Heart right ventricle (tissue), 16 donors: ENCODE data around the gene PLXNB2. TPM values are rescaled to one million over a fixed set of nuclear protein-coding genes. Genes with fewer than 3 reads are reported as not detected.

Experiments used
- ATAC-seq, 8 donors: fragments of 200-7000 bp; cut with Tn5 transposase; one replicate each; pipeline ENCODE4 v1.9.1; 2020; ENCODE audit warnings: mild to moderate bottlenecking in 8 of 8, moderate library complexity in 8 of 8, moderate number of reproducible peaks in 1 of 8
- DNase-seq, 2 donors: peaks; one replicate each; pipeline ENCODE4 v3.0.0-alpha.2; 2020
- H3K27ac ChIP-seq, 10 donors: fragments of 200-600 bp; sonication (generic) in 2 of 10; one replicate each; pipeline versions ENCODE4 v1.5.0 to v1.8.0; 2020 to 2022; ENCODE audit warnings: mild to moderate bottlenecking in 3 of 10
- H3K27me3 ChIP-seq, 7 donors: fragments of 200-600 bp; one replicate each; pipeline ENCODE4 v1.8.0; 2021 to 2022; ENCODE audit warnings: mild to moderate bottlenecking in 2 of 7
- H3K36me3 ChIP-seq, 9 donors: fragments of 200-600 bp; sonication (generic) in 1 of 9; one replicate each; pipeline versions ENCODE4 v1.5.0 to v1.8.0; 2020 to 2022; ENCODE audit warnings: mild to moderate bottlenecking in 2 of 9
- H3K4me1 ChIP-seq, 9 donors: fragments of 200-600 bp; sonication (generic) in 1 of 9; one replicate each; pipeline versions ENCODE4 v1.5.0 to v1.8.0; 2020 to 2022; ENCODE audit warnings: mild to moderate bottlenecking in 4 of 9
- H3K4me3 ChIP-seq, 10 donors: fragments of 200-600 bp; sonication (generic) in 2 of 10; one replicate each; pipeline versions ENCODE4 v1.5.0 to v1.8.0; 2020 to 2022; ENCODE audit warnings: mild to moderate bottlenecking in 7 of 10, moderate library complexity in 2 of 10
- H3K9me3 ChIP-seq, 11 donors: fragments of 200-600 bp in 10 of 11; sonication (generic) in 2 of 11; one replicate each; pipeline versions ENCODE4 v1.5.0 to v1.8.0; 2013 to 2022; ENCODE audit warnings: mild to moderate bottlenecking in 2 of 11, control low read depth in 1 of 11, moderate library complexity in 1 of 11
- WGBS, 2 donors: extraction: QIAGEN DNeasy Blood & Tissue Kit; methylation state at CpG; one replicate each; pipeline ENCODE4 v1.1.7; 2013; ENCODE audit warnings: inconsistent platforms in 1 of 2; 5-methylcytosine and 5-hydroxymethylcytosine counted together
- intact Hi-C, 10 donors: fragments of 100-400 bp; cut with DNase I; formaldehyde crosslinking; loops; one replicate each; pipeline versions ENCODE4 v1.11.1 to v1.14.2; 2022
- polyA plus RNA-seq, 2 donors: library from polyadenylated mRNA; stranded (reverse); fragments of 200-250 nt; gene quantifications; one replicate each; pipeline ENCODE4 v1.2.3, GENCODE V29; 2013
- total RNA-seq, 10 donors: library from RNA; stranded (reverse); fragmentation: NEBNext Ultra II Directional in 3 of 10; extraction: Animal tissue kit (Norgen Biotek cat#: 25700) in 3 of 10; gene quantifications; one replicate each; pipeline versions ENCODE4 v1.2.1 to v1.2.4, GENCODE V29; 2021 to 2023
- TF ChIP-seq, protein P1 (sequence below), 9 donors: fragments of 200-600 bp; sonication (generic) in 2 of 9; IDR thresholded peaks; one replicate each; pipeline versions ENCODE4 v1.5.0 to v1.8.0; 2021 to 2022; ENCODE audit warnings: antibody characterized with exemption in 9 of 9, mild to moderate bottlenecking in 5 of 9, moderate library complexity in 1 of 9
- donor health status: Arrhythmogenic right ventricular cardiomyopathy.
- donor health status: ischemic (EF 13 %, LVEDD 7.1; RV severe dilation, severe dysfunction).
- donor health status: healthy with polysubstance abuse.
- donor health status: DM: no; HTN: yes; CAD: no.
- donor health status: DM: no; HTN: no; CAD: no.
- donor health status: ischemic (EF 25% LVEDD 6.9; RV normal size, moderate dysfunction).
- donor health status: ischemic (EF 25% LVEDD 5.7; RV mildly dilated, moderate dysfunction).
- donor health status: healthy.
- donor health status: DM: yes; HTN: yes; CAD: no.
- donor health status: Ischemic cardiomyopathy.
- donor health status: ischemic (EF 35%, LVEDD 5.7; RV mildly dilated, moderate dysfunction).
- donor health status: nonischemic (EF 11% LVEDD 7.7; RV severe dilation, severe dysfunction).
- donor health status: DM: yes; HTN: yes; CAD: no.
- donor health status: PGD.
- donor health status: ischemic (EF 29% LVEDD 5.4; RV normal size, mild dysfunction).
- donor health status: nonischemic (EF 23%, LVEDD 6.1; RV moderate dilation, normal function).

The PLXNB2 gene
- total and polyA plus RNA-seq, 12 donors, result 33.5 to 101 (median 57.8) TPM

DNA sequence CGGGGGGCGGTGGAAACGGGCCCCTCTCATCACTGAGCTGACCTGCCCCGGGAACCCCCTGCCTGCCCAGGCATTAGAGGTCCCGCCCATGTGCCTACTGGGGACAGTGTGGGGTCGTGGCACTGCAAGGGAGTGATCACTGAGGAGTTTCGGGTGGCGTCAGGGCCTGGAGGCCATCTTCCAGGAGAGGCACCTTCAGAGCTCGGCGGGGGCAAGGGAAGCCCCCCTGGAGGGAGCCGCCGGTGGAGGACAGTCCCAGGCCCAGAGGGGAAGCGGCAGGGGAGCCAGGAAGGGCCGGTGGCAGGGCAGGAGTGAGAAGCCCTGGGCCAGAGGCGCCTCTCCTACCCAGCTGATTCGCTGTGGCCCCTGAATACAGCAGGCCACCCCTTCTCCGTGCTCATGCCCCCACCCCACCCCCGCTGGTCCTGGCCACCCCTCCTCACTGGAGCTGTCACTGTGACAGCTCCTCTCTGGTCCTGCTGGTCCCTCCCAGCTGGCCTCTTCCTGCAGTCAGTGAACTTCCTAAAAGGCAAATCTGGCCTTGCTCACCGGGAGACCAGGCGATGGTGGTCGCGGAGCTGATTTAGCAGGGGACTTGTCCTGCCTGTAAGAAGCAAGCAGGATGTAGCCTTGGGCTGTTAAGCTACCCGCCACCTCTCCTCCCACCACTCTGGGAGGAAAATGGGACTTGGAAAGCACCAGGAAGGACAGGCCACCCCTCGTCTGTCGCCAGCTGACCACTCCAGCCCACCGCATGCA lies 35.2 kb downstream of the PLXNB2 start:
- TF ChIP-seq, protein P1, sequence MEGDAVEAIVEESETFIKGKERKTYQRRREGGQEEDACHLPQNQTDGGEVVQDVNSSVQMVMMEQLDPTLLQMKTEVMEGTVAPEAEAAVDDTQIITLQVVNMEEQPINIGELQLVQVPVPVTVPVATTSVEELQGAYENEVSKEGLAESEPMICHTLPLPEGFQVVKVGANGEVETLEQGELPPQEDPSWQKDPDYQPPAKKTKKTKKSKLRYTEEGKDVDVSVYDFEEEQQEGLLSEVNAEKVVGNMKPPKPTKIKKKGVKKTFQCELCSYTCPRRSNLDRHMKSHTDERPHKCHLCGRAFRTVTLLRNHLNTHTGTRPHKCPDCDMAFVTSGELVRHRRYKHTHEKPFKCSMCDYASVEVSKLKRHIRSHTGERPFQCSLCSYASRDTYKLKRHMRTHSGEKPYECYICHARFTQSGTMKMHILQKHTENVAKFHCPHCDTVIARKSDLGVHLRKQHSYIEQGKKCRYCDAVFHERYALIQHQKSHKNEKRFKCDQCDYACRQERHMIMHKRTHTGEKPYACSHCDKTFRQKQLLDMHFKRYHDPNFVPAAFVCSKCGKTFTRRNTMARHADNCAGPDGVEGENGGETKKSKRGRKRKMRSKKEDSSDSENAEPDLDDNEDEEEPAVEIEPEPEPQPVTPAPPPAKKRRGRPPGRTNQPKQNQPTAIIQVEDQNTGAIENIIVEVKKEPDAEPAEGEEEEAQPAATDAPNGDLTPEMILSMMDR (IDR thresholded peaks at IDR 0.05), result peak in 1 of 9 donors; percentile 22
- peak overlapping the region in 9 of 10 donors; percentile 44 to 75 (median 59) for H3K4me3 ChIP-seq
- no peak for DNase-seq
- peaks cover 0 to 55% (median 0%) of the 10 kb centered on the region in 7 donors for H3K27me3 ChIP-seq
- H3K9me3 ChIP-seq, result no peaks in the 10 kb centered on the region
- intact Hi-C loops, result loop anchor here in 3 of 10 donors (5.0 kb wide), 2 partner anchors 35 to 70 kb away; partner anchors contain the start of genes PPP6R2 (in 3 of the 3) and PLXNB2 (in 1 of the 3)
- H3K4me1 ChIP-seq, result peaks cover 15 to 60% (median 49%) of the 10 kb centered on the region in 9 donors
- H3K27ac ChIP-seq, result peak overlapping the region in 6 of 10 donors; percentile 16 to 83 (median 65)
- peaks cover 0 to 29% (median 15%) of the 10 kb centered on the region in 9 donors for H3K36me3 ChIP-seq
- ATAC-seq, result no peak
- 34 to 39% methylated on average over 23 to 26 of the region's 26 CpGs for WGBS, 2 donors

DNA sequence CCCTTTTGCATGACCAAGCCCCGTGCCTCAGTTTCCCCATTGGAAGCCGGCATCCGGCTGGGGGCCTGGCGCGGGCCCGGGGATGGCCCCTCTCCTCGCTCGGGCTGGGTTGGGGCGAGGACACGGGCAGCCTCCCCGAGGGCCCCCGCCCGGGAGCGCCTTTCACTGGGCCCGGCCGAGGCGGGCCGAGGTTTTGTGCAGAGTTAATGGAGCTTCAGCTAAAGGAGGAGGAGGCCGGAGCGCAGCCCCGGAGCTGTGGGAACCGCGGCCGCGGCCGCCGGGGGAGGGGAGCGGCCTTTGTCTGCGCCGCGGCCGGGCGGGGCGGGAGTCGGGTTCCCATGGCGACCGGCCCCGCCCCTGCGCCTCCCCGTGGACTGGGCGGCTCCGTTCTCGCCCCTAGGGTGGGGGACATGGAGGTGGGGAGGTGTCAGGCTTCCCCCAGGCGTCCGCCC lies 35.9 kb downstream of the PLXNB2 start:
- TF ChIP-seq, protein P1 (IDR thresholded peaks at IDR 0.05), result peak in 5 of 9 donors; percentile 24 to 52 (median 39)
- Histone ChIP-seq H3K36me3 (peaks cover 0 to 22% (median 11%) of the 10 kb centered on the region in 9 donors), H3K9me3 (no peaks in the 10 kb centered on the region), H3K27me3 (peaks cover 0 to 62% (median 0%) of the 10 kb centered on the region in 7 donors), H3K4me1 (peaks cover 19 to 66% (median 53%) of the 10 kb centered on the region in 9 donors), H3K4me3 (peak overlapping the region; percentile 26 to 75 (median 58)), H3K27ac (peak overlapping the region in 9 of 10 donors; percentile 61 to 86 (median 82))
- 1% methylated on average over 45 of the region's 45 CpGs for WGBS, 2 donors
- DNase-seq (peak; percentile 67 to 79), ATAC-seq (peak; percentile 17 to 65 (median 42))
- intact Hi-C loops, result loop anchor here in 4 of 10 donors (2.0 to 5.0 kb wide), 3 partner anchors 36 to 71 kb away; partner anchors contain the start of genes PPP6R2 (in 3 of the 4), DENND6B (in 1 of the 4) and PLXNB2 (in 1 of the 4)

DNA sequence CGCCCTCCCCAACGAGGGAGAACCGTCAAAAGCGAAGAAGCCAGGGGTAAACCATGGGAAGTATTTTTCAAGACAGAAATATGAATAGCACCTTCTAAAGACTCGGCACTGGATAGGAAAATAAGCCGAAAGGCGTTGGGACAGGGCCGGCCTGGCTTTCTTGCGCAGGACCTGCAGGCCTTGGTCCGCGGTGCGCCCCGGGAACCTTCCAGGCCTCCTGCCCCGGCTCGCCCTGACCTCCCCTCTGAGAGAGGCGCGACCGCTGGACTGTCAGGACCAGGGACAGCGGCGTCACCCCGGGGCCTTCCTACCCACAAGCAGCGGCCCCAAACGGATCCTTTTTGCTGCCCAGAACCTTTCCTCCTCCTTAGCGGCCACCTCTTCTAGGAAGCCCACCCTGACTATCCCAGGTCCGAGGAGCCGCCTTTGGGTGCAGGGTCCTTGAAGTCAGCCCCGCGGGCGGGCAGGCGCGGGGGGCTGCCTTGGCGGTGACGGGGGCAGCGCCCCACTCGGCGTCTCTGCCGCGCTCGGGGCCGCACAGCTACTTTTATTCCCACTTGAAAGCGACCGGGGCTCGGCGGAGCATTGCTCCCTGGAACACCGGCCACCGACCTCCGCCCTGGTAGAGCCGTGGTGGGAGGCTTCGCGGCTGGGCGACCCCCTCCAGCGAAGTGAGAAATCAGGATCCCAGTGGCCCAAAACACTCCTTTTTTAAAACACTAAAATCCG lies 36.6 kb downstream of the PLXNB2 start:
- Histone ChIP-seq H3K9me3 (no peaks in the 10 kb centered on the region), H3K4me3 (peak overlapping the region; percentile 26 to 75 (median 58)), H3K27me3 (peaks cover 0 to 66% (median 0%) of the 10 kb centered on the region in 7 donors), H3K4me1 (peaks cover 19 to 66% (median 53%) of the 10 kb centered on the region in 9 donors), H3K36me3 (peaks cover 0 to 17% (median 9%) of the 10 kb centered on the region in 9 donors), H3K27ac (peak overlapping the region in 9 of 10 donors; percentile 61 to 86 (median 82))
- intact Hi-C loops, result loop anchor here in 4 of 10 donors (2.0 to 5.0 kb wide), 3 partner anchors 36 to 71 kb away; partner anchors contain the start of genes PPP6R2 (in 3 of the 4), DENND6B (in 1 of the 4) and PLXNB2 (in 1 of the 4)
- DNase-seq (peak; percentile 74 to 82), ATAC-seq (peak; percentile 34 to 61 (median 57))
- TF ChIP-seq, protein P1 (IDR thresholded peaks at IDR 0.05), result no peak
- 1% methylated on average over 53 of the region's 53 CpGs for WGBS, 2 donors
